ENCODE results near the gene NF1. TPM values are rescaled to one million over a fixed set of nuclear protein-coding genes. Genes with fewer than 3 reads are reported as not detected.

NF1 gene
- total RNA-seq, 1 experiment from 2014 or later, result 35.4 TPM

- Mint-ChIP-seq H3K27me3 (ENCODE audit: low read depth) (no peaks in the 10 kb centered on the region), H3K4me3 (no peak overlapping the region), H3K4me1 (peaks cover 26% of the 10 kb centered on the region), H3K36me3 (peaks cover 8% of the 10 kb centered on the region), H3K9me3 (no peaks in the 10 kb centered on the region), H3K27ac (peak overlapping the region; percentile 87)
- no peak for TF ChIP-seq ATF2 (CRISPR knock-in tag; IDR thresholded peaks at IDR 0.05; ENCODE audit: borderline replicate concordance, low read depth)
- TF ChIP-seq IRF2 (CRISPR knock-in tag; IDR thresholded peaks at IDR 0.05; ENCODE audit: borderline replicate concordance, low read depth), result no peak
- peak; percentile 72 for TF ChIP-seq USF2 (CRISPR knock-in tag; IDR thresholded peaks at IDR 0.05)
- 0 out of 2 replicates have a peak, but pooled peaks have one; percentile 43 for TF ChIP-seq USF1 (CRISPR knock-in tag; IDR thresholded peaks at IDR 0.05)
- ChIA-PET POLR2A (no interaction called here), CTCF (no interaction called here)
- ATAC-seq (peak; percentile 60), DNase-seq (ENCODE audit: low spot score) (no peak)
Observed at GRCh38 chr17:31144428-31144827, 49.7 kb downstream of the NF1 start.

GRCh38 chr17:31144836-31145235 lies 50.1 kb downstream of the NF1 start:
- TF ChIP-seq E2F1 (CRISPR knock-in tag; IDR thresholded peaks at IDR 0.05) (no peak), ERG (CRISPR knock-in tag; IDR thresholded peaks at IDR 0.05) (no peak), SOX15 (CRISPR knock-in tag; IDR thresholded peaks at IDR 0.05) (no peak), PRRX2 (CRISPR knock-in tag; IDR thresholded peaks at IDR 0.05) (no peak), ZNF219 (CRISPR knock-in tag; IDR thresholded peaks at IDR 0.05; ENCODE audit: borderline replicate concordance) (no peak), ZNF121 (CRISPR knock-in tag; IDR thresholded peaks at IDR 0.05) (no peak; the same call in 1 of the 2 replicates), FOXP4 (CRISPR knock-in tag; IDR thresholded peaks at IDR 0.05) (no peak), JUN (CRISPR knock-in tag; IDR thresholded peaks at IDR 0.05) (no peak), JAZF1 (CRISPR knock-in tag; IDR thresholded peaks at IDR 0.05) (no peak), MXD4 (CRISPR knock-in tag; IDR thresholded peaks at IDR 0.05; ENCODE audit: borderline replicate concordance) (no peak), ETV6 (CRISPR knock-in tag; IDR thresholded peaks at IDR 0.05) (no peak), CREB1 (CRISPR knock-in tag; IDR thresholded peaks at IDR 0.05) (no peak), SMAD4 (CRISPR knock-in tag; IDR thresholded peaks at IDR 0.05) (no peak), SMAD3 (CRISPR knock-in tag; IDR thresholded peaks at IDR 0.05; ENCODE audit: borderline replicate concordance) (no peak), ZNF671 (CRISPR knock-in tag; IDR thresholded peaks at IDR 0.05) (no peak), ZNF281 (CRISPR knock-in tag; IDR thresholded peaks at IDR 0.05) (no peak), GRHL2 (CRISPR knock-in tag; IDR thresholded peaks at IDR 0.05; ENCODE audit: insufficient replicate concordance, severe bottlenecking) (no peak)
- POLR2A ChIA-PET, result no interaction called here
- no peak overlapping the region for H3K27ac Mint-ChIP-seq
- no peak for DNase-seq (ENCODE audit: low spot score)
- ATAC-seq, result no peak
- peaks cover 26% of the 10 kb centered on the region for H3K4me1 Mint-ChIP-seq
- H3K27me3 Mint-ChIP-seq (ENCODE audit: low read depth), result no peaks in the 10 kb centered on the region
- CTCF ChIA-PET, result no interaction called here
- no peaks in the 10 kb centered on the region for H3K9me3 Mint-ChIP-seq
- H3K36me3 Mint-ChIP-seq, result peaks cover 8% of the 10 kb centered on the region
- no peak overlapping the region for H3K4me3 Mint-ChIP-seq
